Stimulated activated CD8-positive, alpha-beta memory T cell treated with anti-CD3 and anti-CD28 coated beads, Interleukin-2, amount 100 ng/mL, for 1 hour (primary cell): ENCODE measurements around the gene SLC26A8.

ENCODE experiments used
- DNase-seq, 2 donors: peaks; one replicate each; pipeline ENCODE4 v3.0.0-alpha.2; 2020; ENCODE audit warnings: low read depth in 2 of 2

The SLC26A8 gene, protein sequence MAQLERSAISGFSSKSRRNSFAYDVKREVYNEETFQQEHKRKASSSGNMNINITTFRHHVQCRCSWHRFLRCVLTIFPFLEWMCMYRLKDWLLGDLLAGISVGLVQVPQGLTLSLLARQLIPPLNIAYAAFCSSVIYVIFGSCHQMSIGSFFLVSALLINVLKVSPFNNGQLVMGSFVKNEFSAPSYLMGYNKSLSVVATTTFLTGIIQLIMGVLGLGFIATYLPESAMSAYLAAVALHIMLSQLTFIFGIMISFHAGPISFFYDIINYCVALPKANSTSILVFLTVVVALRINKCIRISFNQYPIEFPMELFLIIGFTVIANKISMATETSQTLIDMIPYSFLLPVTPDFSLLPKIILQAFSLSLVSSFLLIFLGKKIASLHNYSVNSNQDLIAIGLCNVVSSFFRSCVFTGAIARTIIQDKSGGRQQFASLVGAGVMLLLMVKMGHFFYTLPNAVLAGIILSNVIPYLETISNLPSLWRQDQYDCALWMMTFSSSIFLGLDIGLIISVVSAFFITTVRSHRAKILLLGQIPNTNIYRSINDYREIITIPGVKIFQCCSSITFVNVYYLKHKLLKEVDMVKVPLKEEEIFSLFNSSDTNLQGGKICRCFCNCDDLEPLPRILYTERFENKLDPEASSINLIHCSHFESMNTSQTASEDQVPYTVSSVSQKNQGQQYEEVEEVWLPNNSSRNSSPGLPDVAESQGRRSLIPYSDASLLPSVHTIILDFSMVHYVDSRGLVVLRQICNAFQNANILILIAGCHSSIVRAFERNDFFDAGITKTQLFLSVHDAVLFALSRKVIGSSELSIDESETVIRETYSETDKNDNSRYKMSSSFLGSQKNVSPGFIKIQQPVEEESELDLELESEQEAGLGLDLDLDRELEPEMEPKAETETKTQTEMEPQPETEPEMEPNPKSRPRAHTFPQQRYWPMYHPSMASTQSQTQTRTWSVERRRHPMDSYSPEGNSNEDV

DNA sequence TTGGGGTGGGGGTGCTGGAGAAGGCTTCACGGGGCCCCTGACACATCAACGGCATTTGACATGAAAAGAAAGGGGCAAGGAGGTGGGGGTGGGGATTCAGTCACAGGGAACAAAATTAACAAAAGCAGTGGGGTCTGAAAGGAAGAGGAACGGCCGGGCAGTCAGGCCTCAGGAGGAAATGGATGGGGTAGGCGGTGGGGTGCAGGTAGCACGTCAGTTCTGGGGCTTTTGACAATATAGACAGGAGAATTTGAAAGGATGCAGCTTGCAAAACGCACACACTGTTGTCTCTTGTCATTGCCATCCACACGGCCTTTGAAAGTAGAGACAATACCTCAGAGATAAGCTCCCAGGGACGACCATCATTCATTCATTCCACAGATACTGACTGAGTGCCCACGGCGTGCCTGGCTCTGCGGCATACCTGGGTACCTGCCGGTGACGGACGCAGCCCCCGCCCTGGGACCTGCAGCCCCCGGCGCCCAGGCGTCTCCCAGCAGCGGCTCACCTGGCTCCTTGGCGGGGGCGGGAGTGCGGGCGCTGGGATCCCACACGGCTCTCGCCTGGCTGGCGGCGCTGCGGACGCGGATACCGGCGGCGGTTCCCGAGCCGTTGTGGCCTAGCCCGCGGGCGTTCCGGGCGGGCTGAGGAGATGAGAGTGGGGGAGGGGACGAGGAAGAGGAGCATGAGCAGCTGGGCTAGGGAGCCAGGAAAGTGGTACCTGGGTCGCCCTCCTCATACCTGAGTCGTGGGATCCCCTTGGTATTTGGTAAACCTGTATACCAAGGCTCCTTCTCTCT, at the start of gene SLC26A8:
SLC26A8 (minus strand) TSS at position 646 of the 800 bp plus-strand sequence. CDS start 4,934 bp downstream, outside the sequence.
- DNase-seq = no peak

DNA sequence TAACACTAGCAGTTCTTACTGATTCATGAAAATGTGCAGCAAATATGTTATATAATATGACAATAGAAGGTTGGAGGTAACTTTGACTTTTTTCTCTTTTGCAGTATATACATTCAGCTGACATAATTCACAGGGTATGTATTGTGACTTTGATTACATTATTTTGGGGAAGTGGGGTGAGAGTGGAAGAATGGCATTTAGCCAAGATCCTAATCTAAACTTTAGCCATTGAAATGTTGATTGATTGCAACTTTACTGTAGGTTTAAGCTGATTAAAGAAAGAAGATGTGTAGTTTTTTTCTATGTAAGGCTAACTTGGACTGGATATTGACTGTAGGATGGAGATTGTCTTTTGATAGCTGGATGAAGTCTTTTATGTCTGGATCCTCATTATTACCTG, 49.1 kb upstream of the SLC26A8 start:
- no peak for DNase-seq

DNA sequence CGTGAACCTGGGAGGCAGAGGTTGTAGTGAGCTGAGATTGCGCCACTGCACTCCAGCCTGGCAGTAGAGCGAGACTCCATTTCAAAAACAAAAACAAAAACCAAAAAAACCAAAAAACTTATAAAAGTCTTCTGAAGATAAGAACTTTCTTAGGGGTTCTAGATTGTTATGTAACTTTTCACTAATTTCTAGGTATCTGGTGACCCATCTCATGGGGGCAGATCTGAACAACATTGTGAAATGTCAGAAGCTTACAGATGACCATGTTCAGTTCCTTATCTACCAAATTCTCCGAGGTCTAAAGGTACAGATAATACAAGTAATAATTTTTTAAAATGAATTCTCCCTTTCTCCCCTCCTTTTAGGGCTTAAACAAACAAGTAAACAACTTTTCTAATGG, 48.2 kb upstream of the SLC26A8 start:
- no peak for DNase-seq

DNA sequence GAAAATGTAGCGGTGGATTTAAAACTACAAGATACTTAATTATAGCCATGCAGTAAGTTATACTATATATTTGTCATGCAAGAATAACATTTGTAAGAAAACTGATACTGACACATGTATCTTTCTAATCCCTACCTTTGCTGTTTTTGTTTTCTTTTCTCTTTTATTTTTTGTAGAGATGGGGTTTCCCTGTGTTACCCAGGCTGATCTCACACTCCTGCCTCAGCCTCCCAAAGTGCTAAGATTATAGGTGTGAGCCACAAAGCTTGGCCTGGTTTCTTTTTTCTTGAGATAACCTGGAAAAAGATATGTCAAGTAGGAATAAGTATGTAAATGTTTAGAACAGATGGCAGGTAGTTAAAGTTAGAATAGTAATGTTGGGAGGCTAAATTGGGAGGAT, 47.3 kb upstream of the SLC26A8 start:
- DNase-seq = no peak

DNA sequence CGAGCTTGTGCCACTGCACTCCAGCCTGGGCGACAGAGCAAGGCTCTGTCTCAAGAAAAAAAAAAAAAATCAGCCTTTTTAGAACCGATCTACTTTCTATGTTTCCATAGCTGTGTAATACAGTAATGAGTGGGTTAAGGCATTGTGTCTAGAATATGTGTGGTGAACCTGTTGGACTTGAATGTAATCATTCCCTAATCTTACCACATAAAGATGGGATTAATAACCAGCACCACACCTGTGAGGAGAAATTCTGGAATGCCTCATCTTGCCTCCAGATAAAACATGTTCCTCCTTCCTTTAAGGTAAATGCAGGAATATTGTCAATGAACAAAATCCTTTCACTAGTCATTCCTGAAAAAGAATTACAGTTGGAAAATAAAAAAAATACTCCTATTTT, 46.8 kb upstream of the SLC26A8 start:
- no peak for DNase-seq

DNA sequence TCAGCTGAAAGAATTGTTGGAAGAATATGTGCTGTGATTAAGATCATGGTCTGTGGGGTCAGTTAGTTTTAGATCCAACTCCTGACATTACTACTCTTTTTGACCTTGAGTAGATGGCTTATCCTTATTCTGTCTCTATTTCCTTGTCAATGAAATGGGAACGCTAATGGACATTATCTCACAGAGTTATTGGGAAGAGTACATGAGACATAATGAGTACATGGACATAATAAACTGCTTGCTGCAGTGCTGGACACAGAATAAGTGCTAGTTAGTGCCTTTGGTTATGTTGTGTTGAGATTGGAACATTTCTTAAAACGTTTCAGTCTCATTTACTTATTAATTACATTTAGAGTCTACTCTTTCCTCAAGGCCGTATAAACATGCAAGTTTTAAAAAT, 45.8 kb upstream of the SLC26A8 start:
- DNase-seq = no peak

DNA sequence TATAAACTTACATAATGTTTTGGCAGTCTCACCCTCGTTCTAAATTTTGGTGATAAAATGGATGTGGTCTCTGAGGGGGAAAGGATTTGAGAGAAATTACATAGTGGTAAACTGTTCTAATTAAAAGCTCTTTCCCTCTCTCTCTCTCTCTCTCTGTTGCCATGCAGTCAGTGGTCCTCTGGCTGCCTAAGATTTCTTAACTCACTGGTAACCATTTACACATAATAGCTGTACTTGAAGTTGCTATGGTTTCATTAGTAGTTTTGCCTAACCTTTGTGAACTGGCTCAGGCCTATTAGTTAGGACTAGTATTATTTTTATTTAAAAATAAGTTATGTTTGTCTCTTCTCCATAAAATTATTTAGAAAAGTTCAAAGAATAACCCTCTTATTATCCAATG, 45.1 kb upstream of the SLC26A8 start:
- no peak for DNase-seq

DNA sequence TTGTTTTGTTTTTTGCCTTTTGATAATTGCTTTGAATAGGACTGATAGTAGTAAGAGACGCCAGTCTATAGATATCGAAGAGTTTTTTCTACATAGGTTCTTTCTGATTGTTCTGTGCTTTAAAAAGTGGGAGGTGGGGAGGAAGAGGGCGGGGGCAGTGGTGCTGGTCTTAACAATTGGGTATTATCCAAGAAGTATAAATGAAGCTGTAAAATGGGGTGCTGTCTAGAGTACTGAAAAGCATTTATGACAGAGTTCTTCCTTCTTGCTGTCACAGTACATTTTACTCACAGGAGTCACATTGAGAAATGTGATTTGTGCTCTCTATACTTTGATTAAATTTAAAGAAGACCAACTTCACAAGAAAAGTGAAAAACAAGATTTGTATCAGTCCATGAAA, 44.1 kb upstream of the SLC26A8 start:
- DNase-seq = no peak

DNA sequence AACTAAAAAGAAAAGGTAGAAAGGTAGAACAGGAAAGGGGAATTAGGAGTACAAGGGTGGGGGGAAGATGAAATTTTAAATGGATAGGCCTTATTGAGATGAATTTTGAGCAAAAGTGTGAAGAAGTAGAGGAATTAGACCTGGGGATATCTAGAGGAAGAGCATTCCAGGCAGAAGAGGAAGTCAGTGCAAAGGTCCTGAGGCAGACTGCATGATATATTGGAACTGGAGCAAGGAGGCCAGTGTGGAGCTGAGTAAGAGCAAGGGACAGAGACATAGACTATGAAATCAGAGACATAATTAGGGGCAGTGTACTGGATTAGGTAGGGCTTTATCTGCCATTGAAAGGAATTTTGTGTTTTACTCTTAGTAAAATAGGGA, 43.6 kb upstream of the SLC26A8 start:
- DNase-seq = no peak

DNA sequence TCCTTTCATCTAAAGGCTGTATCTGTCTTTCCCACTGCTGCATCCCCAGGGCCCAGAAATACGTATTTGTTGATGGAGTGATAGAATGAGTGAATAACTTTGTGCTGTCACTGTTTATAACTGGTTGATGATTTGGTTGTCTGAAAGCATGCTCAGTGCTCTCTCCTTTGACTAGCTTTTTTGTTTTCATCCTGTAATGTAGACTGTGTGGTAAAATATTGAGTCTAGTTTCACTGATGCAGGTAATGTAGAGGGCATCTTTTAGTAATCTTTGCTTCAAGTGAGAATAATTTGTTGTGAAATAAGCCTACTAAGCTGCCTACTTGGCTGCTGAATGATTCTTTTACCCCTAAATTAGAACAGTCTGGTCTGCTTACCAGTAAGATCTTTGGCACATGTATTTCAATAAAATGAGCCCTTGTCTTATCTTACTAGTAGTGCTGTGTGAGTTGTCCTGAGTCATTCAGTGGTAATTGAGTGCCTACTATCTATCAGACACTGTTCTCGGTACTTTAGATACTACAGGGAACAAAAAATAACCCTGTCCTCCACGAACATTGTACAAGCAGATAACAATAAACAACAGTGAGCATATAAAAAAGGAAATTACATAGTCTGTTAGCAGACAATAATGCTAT, 43.1 kb upstream of the SLC26A8 start:
- no peak for DNase-seq

DNA sequence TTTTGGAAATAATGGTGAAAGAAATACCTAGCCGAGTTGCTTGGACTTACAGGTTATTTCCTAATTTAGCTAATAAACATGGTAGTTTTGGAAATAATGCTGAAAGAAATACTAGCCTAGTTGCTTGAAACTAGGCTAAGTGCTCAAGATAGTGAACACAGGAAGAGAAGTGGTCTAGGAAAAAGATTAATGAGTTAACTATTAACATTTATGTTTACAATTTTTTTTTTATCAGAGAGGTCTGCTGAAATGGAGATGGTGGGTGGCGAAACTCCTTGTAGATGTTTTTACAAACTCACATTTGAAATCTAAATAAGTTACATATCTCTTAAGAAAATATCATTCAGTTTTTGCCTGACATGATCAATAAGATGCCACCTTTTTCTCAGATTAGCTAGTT, 42.4 kb upstream of the SLC26A8 start:
- DNase-seq = no peak

DNA sequence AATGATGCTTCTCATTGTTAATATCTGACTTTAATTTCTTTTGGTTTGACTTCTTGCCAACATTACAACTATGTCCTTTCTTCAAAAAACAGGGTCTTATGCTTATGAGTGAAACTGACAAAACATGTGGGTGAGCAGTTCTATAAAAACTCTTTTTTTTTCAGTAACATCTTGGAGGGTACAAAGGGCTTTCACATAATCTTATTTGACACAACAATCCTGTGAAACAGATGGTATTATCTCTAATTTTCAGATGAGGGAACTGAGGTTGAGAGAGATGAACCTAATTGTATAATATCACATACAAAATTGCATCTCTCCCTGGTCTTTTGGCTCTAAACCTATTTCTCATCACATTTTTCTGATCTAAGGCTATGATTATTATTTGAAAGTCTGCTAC, 41.5 kb upstream of the SLC26A8 start:
- no peak for DNase-seq

DNA sequence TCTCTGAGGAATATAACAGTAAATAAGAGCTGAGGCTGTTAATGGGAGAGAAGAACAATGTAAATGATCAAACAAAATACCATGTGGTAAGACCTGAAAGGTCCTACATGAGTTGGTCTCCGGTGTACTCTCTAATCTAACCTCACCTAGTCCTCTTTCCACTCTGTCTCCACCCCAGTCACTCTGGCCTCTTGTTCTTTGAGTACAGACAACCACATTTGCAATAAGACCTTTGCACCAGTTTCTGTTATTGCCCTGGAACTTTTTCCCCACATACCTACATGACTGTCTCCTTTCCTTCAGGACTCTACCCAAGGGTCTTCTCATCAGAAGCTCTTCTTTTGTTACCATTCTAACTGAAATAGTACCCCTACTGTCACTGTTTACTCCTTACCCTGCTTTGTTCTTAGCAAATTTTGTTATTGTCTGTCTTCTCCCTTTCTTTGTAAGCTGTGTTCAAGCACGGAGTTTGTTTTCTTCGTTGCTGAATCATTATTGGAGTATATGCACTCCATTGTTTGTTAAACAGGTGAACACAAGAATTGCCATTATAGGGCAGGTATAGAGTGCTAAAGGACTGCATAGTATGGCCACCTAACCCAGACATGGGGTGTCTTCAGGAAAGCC, 40.4 kb upstream of the SLC26A8 start:
- DNase-seq = no peak

DNA sequence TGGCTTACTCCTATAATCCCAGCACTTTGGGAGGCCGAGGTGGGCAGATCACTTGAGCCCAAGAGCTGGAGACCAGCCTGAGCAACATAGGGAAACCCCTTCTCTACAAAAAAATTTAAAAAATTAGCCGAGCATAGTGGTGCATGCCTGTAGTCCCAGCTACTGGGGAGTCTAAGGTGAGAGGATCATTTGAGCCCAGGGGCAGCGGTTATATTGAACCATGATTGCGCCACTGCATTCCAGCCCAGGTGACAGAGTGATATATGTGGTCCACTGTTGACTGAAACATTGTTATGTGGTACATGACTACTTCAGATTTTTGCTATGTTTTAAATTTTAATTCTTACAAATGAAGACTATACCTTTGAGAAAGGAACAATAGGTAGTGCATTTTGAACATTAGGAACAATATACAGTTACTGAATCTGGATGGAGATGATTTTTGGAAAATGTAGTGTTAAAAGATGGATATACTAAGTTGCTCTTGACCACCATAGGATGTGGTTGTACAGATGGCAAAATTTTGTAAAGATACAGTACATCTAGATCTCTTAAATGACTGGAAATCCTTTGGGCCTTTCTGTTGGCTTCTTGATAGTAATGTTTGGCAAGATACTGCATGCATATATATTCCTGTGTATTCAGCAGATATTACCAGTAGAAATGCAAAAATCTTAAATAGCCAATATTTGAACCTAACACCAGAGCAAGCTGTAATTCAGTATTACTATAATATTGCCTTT, 39.0 kb upstream of the SLC26A8 start:
- no peak for DNase-seq

DNA sequence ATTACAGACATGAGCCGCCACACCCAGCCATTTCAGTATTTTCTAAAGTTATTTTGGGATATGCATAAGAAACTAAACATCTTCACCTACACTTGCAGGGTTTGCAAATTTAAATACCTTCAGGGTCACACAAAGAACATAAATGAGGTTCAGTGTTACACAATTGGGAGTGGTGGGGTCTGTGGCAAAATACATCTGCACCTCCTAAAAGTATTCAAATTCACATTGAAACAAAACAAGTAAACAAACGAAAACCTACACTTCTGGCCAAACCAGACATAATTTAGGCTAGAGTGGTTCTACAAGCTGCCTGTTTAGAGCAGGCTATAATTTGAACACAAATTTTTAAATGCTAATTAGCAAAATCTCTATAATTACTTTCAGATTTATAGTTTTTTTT, 37.8 kb upstream of the SLC26A8 start:
- no peak for DNase-seq

DNA sequence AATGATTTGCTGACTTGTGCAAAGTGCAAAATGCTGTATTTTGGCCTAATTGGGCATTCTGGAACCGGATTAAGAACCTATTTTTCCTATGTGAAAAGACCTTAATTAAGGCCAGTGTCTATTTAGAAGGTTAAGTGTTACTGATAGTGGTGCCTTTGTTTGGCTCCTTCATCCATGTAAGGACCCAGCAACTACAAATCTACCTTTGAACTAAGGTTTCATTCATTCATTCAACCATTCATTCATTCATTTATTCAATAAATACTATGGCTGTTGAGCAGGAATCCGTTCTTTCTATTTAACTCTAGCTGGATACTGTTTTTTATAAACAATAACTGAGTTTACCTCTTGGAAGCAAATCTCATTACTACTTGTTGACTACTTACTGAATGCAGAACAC, 36.8 kb upstream of the SLC26A8 start:
- DNase-seq = no peak

DNA sequence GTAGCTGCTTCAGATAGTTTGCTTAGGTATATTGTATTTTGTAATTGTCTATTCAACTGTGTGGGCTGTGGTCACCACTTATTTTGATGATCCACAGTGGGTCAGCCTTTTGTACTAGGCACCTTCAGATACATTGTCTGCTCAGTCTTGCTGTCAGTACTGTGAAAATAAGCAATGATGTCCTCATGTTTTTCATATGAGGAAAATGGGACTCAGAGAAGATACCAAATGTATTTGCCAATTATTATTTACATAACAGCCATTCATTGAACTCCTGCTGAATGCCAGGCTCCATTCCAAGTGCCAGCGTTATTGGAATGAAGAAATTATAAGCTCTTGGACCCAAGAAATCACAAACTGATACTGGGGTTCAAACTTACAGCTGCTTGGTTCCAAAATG, 31.7 kb upstream of the SLC26A8 start:
- DNase-seq = no peak

DNA sequence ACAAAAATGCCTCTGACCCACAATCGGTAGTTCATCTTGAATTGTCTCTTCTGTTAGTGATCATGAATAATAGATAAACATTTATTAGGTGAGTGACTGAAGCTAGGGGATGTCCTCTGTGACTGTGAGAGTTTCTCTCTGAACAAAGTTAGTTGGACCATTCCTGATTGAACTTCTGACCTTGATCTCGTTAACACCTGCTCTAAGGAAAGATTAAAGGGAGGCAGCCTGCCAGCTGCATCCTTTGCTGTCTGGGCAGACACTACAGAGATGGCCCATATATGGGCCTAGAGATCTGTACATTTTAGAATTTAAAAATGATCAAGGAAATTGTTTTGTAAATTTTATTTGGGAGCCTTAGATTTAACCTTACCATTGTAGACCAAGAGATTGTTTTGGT, 30.5 kb upstream of the SLC26A8 start:
- no peak for DNase-seq

DNA sequence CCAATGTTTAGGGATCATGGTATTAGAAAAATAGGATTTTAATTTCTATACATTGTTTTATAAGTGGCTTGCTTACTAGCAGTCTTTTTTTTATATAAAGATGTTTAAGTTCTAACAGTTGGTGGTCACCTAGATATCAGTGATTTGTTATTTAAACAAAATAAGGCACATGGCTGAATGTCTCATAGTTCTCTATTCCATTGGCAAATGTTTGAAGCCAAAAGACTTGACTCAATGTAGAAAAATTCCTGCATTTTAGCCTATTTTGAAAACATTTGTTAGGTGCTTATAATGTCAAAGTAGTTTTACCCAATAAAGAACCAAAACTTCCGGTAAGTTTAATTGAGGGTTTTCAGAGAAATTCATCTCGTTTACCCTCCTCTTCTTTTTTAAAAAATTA, 30.0 kb upstream of the SLC26A8 start:
- DNase-seq = no peak

DNA sequence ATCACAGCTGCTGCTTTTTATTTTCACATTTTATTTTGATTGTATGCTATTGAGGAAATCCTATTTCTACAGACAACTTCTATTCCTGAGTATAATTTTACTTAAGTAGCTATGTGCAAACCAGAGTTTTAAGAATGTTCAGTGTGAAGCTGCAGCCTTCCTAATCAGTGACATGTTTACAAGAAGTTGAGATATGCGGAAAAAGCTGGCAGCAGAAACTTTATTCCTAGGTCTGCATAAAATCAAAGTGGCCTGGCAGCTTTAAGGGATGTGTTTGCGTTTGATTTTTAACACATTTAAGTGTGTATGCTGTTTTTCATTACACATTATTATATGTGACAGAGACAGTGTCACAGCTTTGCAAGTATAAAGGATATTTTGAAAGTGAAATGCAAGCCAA, 29.4 kb upstream of the SLC26A8 start:
- no peak for DNase-seq
